Smooth muscle cell (in vitro differentiated cells): ENCODE results near the gene EVA1A. TPM values are rescaled to one million over a fixed set of nuclear protein-coding genes. Genes with fewer than 3 reads are reported as not detected.

Experiments
- DNase-seq: peaks from one replicate; lab custom pipeline; 2025; ENCODE audit not compliant: unreplicated experiment; lab: John Stamatoyannopoulos, UW
- H2AFZ ChIP-seq: fragments of 200-600 bp; sonication (generic); 2 replicates; pipeline ENCODE4 v1.6.0; 2016; ENCODE audit warnings: antibody characterized with exemption, low read depth, mild to moderate bottlenecking
- H3F3A ChIP-seq: fragments of 200-600 bp; sonication (generic); 2 replicates; pipeline ENCODE4 v1.6.0; 2017; ENCODE audit warnings: antibody characterized with exemption, low read depth
- H3K27ac ChIP-seq: fragments of 200-600 bp; sonication (generic); 2 replicates; pipeline ENCODE4 v1.5.1; 2016; ENCODE audit warnings: low read depth, mild to moderate bottlenecking
- H3K27me3 ChIP-seq: fragments of 200-600 bp; sonication (generic); 2 replicates; pipeline ENCODE4 v1.6.1; 2016; ENCODE audit warnings: low read depth, mild to moderate bottlenecking
- H3K36me3 ChIP-seq: fragments of 200-600 bp; sonication (generic); 2 replicates; pipeline ENCODE4 v1.5.1; 2016; ENCODE audit warnings: low read depth
- H3K4me1 ChIP-seq: fragments of 200-600 bp; sonication (generic); 2 replicates; pipeline ENCODE4 v1.5.1; 2016; ENCODE audit warnings: low read depth
- H3K4me2 ChIP-seq: fragments of 200-600 bp; sonication (generic); 2 replicates; pipeline ENCODE4 v1.6.0; 2016; ENCODE audit warnings: mild to moderate bottlenecking
- H3K4me3 ChIP-seq: fragments of 200-600 bp; sonication (generic); 2 replicates; pipeline ENCODE4 v1.5.1; 2016; ENCODE audit warnings: mild to moderate bottlenecking
- H3K79me2 ChIP-seq: fragments of 200-600 bp; sonication (generic); 2 replicates; pipeline ENCODE4 v1.6.0; 2016; ENCODE audit warnings: low read depth, mild to moderate bottlenecking
- H3K9ac ChIP-seq: fragments of 200-600 bp; sonication (generic); 2 replicates; pipeline ENCODE4 v1.6.0; 2016; ENCODE audit warnings: low read depth
- H3K9me3 ChIP-seq: fragments of 200-600 bp; sonication (generic); replicated peaks from 2 replicates; pipeline ENCODE4 v1.5.1; 2016; ENCODE audit warnings: low read depth
- H4K20me1 ChIP-seq: fragments of 200-600 bp; sonication (generic); 2 replicates; pipeline ENCODE4 v1.6.0; 2016; ENCODE audit warnings: low read depth
- WGBS: methylation state at CpG from one replicate; pipeline ENCODE4 v1.1.7; 2016; ENCODE audit warnings: low lambda C conversion rate; 5-methylcytosine and 5-hydroxymethylcytosine counted together
- polyA plus RNA-seq: library from polyadenylated mRNA; unstranded; fragments of >200 nt; fragmentation: Nextera tagmentation; extraction: Ambion mirVana; gene quantifications from 2 replicates; pipeline ENCODE4 v1.2.1, GENCODE V29; 2016
- total RNA-seq: library from RNA; depleted of rRNA; stranded (reverse); fragments of >200 nt; gene quantifications from 2 replicates; pipeline ENCODE4 v1.2.3, GENCODE V29; 2014
- TF ChIP-seq, protein P1 (sequence below): fragments of 200-600 bp; sonication (generic); IDR thresholded peaks from 2 replicates; pipeline ENCODE4 v1.5.1; 2017; ENCODE audit warnings: borderline replicate concordance, mild to moderate bottlenecking, antibody characterized with exemption; ENCODE audit not compliant: insufficient read depth, poor library complexity, severe bottlenecking

Gene EVA1A
- total and polyA plus RNA-seq, 2 experiments from 2014 or later: 84.1 to 89.2 TPM

GRCh38 chr2:75596784-75597183 lies 36.0 kb upstream of the EVA1A start:
- Histone ChIP-seq H4K20me1 (no peaks in the 10 kb centered on the region), H3K79me2 (no peaks in the 10 kb centered on the region), H3K9me3 (no peaks in the 10 kb centered on the region), H3K36me3 (no peaks in the 10 kb centered on the region), H3K4me3 (no peak overlapping the region), H3K27me3 (no peaks in the 10 kb centered on the region), H3K4me1 (peaks cover 15% of the 10 kb centered on the region), H3F3A (peaks cover 2% of the 10 kb centered on the region), H3K4me2 (peak overlapping the region; percentile 44), H3K9ac (peak overlapping the region; percentile 68), H2AFZ (no peak overlapping the region), H3K27ac (peak overlapping the region; percentile 92)
- TF ChIP-seq, protein P1, sequence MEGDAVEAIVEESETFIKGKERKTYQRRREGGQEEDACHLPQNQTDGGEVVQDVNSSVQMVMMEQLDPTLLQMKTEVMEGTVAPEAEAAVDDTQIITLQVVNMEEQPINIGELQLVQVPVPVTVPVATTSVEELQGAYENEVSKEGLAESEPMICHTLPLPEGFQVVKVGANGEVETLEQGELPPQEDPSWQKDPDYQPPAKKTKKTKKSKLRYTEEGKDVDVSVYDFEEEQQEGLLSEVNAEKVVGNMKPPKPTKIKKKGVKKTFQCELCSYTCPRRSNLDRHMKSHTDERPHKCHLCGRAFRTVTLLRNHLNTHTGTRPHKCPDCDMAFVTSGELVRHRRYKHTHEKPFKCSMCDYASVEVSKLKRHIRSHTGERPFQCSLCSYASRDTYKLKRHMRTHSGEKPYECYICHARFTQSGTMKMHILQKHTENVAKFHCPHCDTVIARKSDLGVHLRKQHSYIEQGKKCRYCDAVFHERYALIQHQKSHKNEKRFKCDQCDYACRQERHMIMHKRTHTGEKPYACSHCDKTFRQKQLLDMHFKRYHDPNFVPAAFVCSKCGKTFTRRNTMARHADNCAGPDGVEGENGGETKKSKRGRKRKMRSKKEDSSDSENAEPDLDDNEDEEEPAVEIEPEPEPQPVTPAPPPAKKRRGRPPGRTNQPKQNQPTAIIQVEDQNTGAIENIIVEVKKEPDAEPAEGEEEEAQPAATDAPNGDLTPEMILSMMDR: no peak
- DNase-seq: no peak
- WGBS: 58% methylated on average over 4 of the region's 4 CpGs

DNA sequence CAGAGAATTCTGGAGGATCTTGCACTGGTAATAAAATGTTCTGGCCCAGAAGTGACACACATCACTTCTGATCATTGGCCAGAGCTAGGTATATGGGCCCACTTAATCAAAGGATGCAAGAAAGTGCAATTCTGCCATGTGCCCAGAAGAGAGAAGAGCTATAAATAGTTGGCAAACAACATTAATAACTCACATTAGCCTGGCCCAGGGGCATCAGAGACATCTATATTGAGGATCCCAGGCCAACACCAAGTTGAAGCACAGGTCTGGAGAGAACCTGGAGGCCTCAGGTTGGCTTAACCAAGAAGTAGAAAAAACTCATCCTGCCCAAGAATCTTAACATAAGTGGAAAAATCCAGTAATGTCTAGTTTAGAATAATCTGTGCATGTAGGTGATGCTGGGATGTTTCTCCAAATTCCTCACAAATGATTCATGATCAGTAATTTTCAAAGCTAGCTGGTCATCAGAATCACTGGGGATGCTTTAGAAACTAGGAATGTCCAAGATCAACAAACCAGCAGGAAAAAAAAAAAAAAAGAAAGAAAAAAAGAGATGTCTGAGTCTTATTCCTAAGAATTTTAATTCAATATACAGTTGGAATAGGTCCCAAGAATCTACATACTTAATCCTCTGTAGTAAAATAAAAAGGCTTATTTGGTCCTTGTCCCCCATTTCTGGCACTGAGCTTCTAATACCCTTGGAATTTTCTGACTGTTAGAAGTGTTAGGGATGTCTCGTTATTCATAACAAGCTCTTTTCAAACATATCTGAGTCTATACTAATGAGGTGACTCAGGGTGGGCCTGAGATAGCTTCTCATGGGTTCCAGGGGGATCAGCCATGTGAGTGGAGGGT lies 35.0 kb upstream of the EVA1A start:
- Histone ChIP-seq H3F3A (peaks cover 2% of the 10 kb centered on the region), H2AFZ (no peak overlapping the region), H3K36me3 (no peaks in the 10 kb centered on the region), H3K4me1 (peaks cover 15% of the 10 kb centered on the region), H3K9me3 (no peaks in the 10 kb centered on the region), H3K4me3 (no peak overlapping the region), H3K79me2 (no peaks in the 10 kb centered on the region), H3K4me2 (peak overlapping the region; percentile 67), H3K27me3 (no peaks in the 10 kb centered on the region), H3K27ac (peak overlapping the region; percentile 92), H3K9ac (peak overlapping the region; percentile 68), H4K20me1 (no peaks in the 10 kb centered on the region)
- no peak for DNase-seq
- WGBS: 4% methylated on average over 1 of the region's 1 CpG
- TF ChIP-seq, protein P1: no peak

DNA sequence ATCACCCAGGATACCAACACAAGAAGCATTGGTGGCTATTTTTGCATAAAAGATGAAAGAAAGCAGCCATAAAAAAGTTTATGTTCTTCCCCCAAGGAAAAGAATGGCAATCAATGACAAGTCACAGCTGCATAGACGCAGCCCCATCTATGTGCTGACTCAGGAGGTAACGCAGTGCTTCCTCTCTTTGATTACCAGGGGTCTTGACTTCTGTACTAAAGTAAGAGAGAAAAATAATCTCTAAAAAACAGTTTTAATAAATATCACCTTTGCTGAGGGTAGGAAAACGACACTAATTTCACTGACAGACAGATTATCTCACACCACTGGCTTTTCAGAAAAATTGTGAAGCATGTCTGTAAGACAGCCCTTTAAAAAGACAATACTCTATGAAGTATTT lies 33.9 kb upstream of the EVA1A start:
- H2AFZ ChIP-seq: no peak overlapping the region
- H3K9ac ChIP-seq: no peak overlapping the region
- no peak for DNase-seq
- peak overlapping the region; percentile 92 for H3K27ac ChIP-seq
- no peak overlapping the region for H3K4me3 ChIP-seq
- TF ChIP-seq, protein P1: no peak
- peak overlapping the region; percentile 67 for H3K4me2 ChIP-seq
- 45% methylated on average over 3 of the region's 3 CpGs for WGBS
- H3K9me3 ChIP-seq: no peaks in the 10 kb centered on the region
- no peaks in the 10 kb centered on the region for H4K20me1 ChIP-seq
- no peaks in the 10 kb centered on the region for H3K36me3 ChIP-seq
- H3K4me1 ChIP-seq: peaks cover 15% of the 10 kb centered on the region
- H3K27me3 ChIP-seq: no peaks in the 10 kb centered on the region
- H3F3A ChIP-seq: peaks cover 9% of the 10 kb centered on the region
- no peaks in the 10 kb centered on the region for H3K79me2 ChIP-seq
